Adrenal gland (tissue), 12 donors: ENCODE measurements around the gene CCL4. TPM values are rescaled to one million over a fixed set of nuclear protein-coding genes. Genes with fewer than 3 reads are reported as not detected.

ENCODE experiments used
- DNase-seq, 7 donors: peaks; one replicate each; pipeline ENCODE4 v3.0.0-alpha.2; 2019 to 2020
- H3K27ac ChIP-seq, 5 donors: fragments of 200-600 bp; sonication (generic) in 4 of 5; 1 replicate in 3 of 5; 2 replicates in 2 of 5; pipeline versions ENCODE4 v1.5.1 to v1.8.0; 2016 to 2020; ENCODE audit warnings: mild to moderate bottlenecking in 1 of 5
- H3K27me3 ChIP-seq: fragments of 200-600 bp; 2 replicates; pipeline ENCODE4 v1.8.0; 2021
- H3K36me3 ChIP-seq, 2 donors: fragments of 200-600 bp; replicated peaks in 1 of 2; 1 replicate in 1 of 2; 2 replicates in 1 of 2; pipeline versions ENCODE4 v1.5.1 to v1.8.0; 2018 to 2022
- H3K4me1 ChIP-seq, 2 donors: fragments of 200-600 bp; replicated peaks in 1 of 2; 1 replicate in 1 of 2; 2 replicates in 1 of 2; pipeline versions ENCODE4 v1.5.1 to v1.8.0; 2018 to 2021
- H3K4me3 ChIP-seq, 4 donors: fragments of 200-600 bp; sonication (generic) in 3 of 4; one replicate each; pipeline ENCODE4 v1.5.1; 2016 to 2018
- H3K9me3 ChIP-seq, 3 donors: fragments of 200-600 bp; sonication (generic) in 1 of 3; replicated peaks in 1 of 3; 1 replicate in 2 of 3; 2 replicates in 1 of 3; pipeline versions ENCODE4 v1.5.1 to v1.8.0; 2016 to 2021
- CTCF ChIP-seq, 6 experiments: fragments of 450-650 bp in 4 of 6; fragments of 200-600 bp in 2 of 6; sonication (generic) in 1 of 6; IDR thresholded peaks; 1 replicate in 5 of 6; 2 replicates in 1 of 6; pipeline versions ENCODE4 v1.5.1 to v1.8.0; 2016 to 2021; ENCODE audit warnings: antibody characterized with exemption in 6 of 6, mild to moderate bottlenecking in 2 of 6, moderate library complexity in 1 of 6
- POLR2A ChIP-seq, 2 donors: fragments of 450-650 bp; IDR thresholded peaks; one replicate each; pipeline ENCODE4 v1.6.1; 2017; ENCODE audit warnings: antibody characterized with exemption in 2 of 2, mild to moderate bottlenecking in 2 of 2, moderate library complexity in 1 of 2
- WGBS, 4 donors: extraction: QIAGEN DNeasy Blood & Tissue Kit in 2 of 4; methylation state at CpG; one replicate each; pipeline versions ENCODE4 v1.1.5 to v1.1.7; 2013 to 2017; 5-methylcytosine and 5-hydroxymethylcytosine counted together
- intact Hi-C, 2 donors: fragments of 100-400 bp; cut with DNase I; formaldehyde crosslinking; loops; one replicate each; pipeline versions ENCODE4 v1.14.1 to v1.15.0; 2022 to 2023
- polyA plus RNA-seq, 3 donors: library from polyadenylated mRNA; stranded (reverse); fragments of 200-250 nt in 2 of 3; fragments of 350-450 nt in 1 of 3; fragmentation: Illumina TruSeq in 1 of 3; extraction: RNeasy Lipid Tissue Mini Kit (QIAGEN cat#74804) in 1 of 3; gene quantifications; one replicate each; pipeline ENCODE4 v1.2.3, GENCODE V29; 2013 to 2014
- total RNA-seq, 9 donors: library from RNA; depleted of rRNA in 4 of 9; stranded (reverse); fragments of >200 nt in 4 of 9; fragments of 120-200 nt in 1 of 9; fragmentation: NEBNext Ultra II Directional in 1 of 9; extraction: Animal tissue kit (Norgen Biotek cat#: 25700) in 1 of 9; gene quantifications; one replicate each; pipeline versions ENCODE4 v1.1.0 to v1.2.4, GENCODE V29; 2013 to 2023
- donor health status: healthy with polysubstance abuse.
- donor health status: Bipolar disorder and iron deficiency.
- donor health status: DM: yes; HTN: yes; CAD: no.
- donor health status: DM: no; HTN: no; CAD: no.
- donor health status: DM: no; HTN: no; CAD: no.
- donor health status: DM: yes; HTN: yes; CAD: no.

Gene CCL4
- total and polyA plus RNA-seq, 12 donors: 0.72 to 17.5 (median 5.4) TPM

- no peaks in the 10 kb centered on the region for H3K27me3 ChIP-seq
- H3K36me3 ChIP-seq: no peaks in the 10 kb centered on the region
- WGBS, 4 donors: 42 to 82% (median 74%) methylated on average over 1 of the region's 1 CpG
- H3K27ac ChIP-seq: no peak overlapping the region
- H3K4me3 ChIP-seq: no peak overlapping the region
- H3K9me3 ChIP-seq: no peaks in the 10 kb centered on the region
- TF ChIP-seq POLR2A (IDR thresholded peaks at IDR 0.05) (no peak), CTCF (IDR thresholded peaks at IDR 0.05) (no peak)
- intact Hi-C loops: no loop called here
- no peaks in the 10 kb centered on the region for H3K4me1 ChIP-seq
- no peak for DNase-seq
Measured at GRCh38 chr17:36136036-36136435, 32.4 kb downstream of the CCL4 start.

- no peak for TF ChIP-seq CTCF (IDR thresholded peaks at IDR 0.05)
- TF ChIP-seq POLR2A (IDR thresholded peaks at IDR 0.05): no peak
- Histone ChIP-seq H3K27ac (no peak overlapping the region), H3K4me3 (no peak overlapping the region), H3K9me3 (no peaks in the 10 kb centered on the region), H3K27me3 (no peaks in the 10 kb centered on the region), H3K4me1 (no peaks in the 10 kb centered on the region), H3K36me3 (no peaks in the 10 kb centered on the region)
- no peak for DNase-seq
- 50 to 87% (median 79%) methylated on average over 1 of the region's 1 CpG for WGBS, 4 donors
- intact Hi-C loops: no loop called here
Measured at GRCh38 chr17:36136439-36136838, 32.8 kb downstream of the CCL4 start.

- H3K4me1 ChIP-seq: no peaks in the 10 kb centered on the region
- TF ChIP-seq POLR2A (IDR thresholded peaks at IDR 0.05): no peak
- H3K4me3 ChIP-seq: no peak overlapping the region
- no peak overlapping the region for H3K27ac ChIP-seq
- no peaks in the 10 kb centered on the region for H3K36me3 ChIP-seq
- H3K9me3 ChIP-seq: no peaks in the 10 kb centered on the region
- no peaks in the 10 kb centered on the region for H3K27me3 ChIP-seq
- intact Hi-C loops: loop anchor here (5.0 to 10.0 kb wide), 3 partner anchors 160 to 287 kb away; partner anchors contain the start of gene CCL16 (in 1 of the 2)
- no peak for DNase-seq
Measured at GRCh38 chr17:36142235-36142634, 38.6 kb downstream of the CCL4 start.

GRCh38 chr17:36142806-36143205 is 39.2 kb downstream of the CCL4 start:
- intact Hi-C loops: loop anchor here (5.0 to 10.0 kb wide), 3 partner anchors 161 to 288 kb away; partner anchors contain the start of gene CCL16 (in 1 of the 2)
- no peak overlapping the region for H3K4me3 ChIP-seq

More at GRCh38 chr17:36142806-36143205, 39.2 kb downstream of the CCL4 start:
- Histone ChIP-seq H3K9me3 (no peaks in the 10 kb centered on the region), H3K27ac (no peak overlapping the region), H3K36me3 (no peaks in the 10 kb centered on the region), H3K27me3 (no peaks in the 10 kb centered on the region), H3K4me1 (no peaks in the 10 kb centered on the region)
- TF ChIP-seq POLR2A (IDR thresholded peaks at IDR 0.05) (no peak), CTCF (IDR thresholded peaks at IDR 0.05) (no peak)
- no peak for DNase-seq
- WGBS, 4 donors: 87 to 93% (median 89%) methylated on average over 8 of the region's 8 CpGs
